HG02759 (cell line): Measurements from ENCODE around the gene CDK2.
A peak's percentile ranks its signal among the peaks of the same experiment; 100 is the strongest.

Experiments
- ATAC-seq: cut with Tn5 transposase; IDR thresholded peaks from one replicate; pipeline ENCODE4 v1.9.1; 2021; ENCODE audit warnings: mild to moderate bottlenecking, moderate library complexity; ENCODE audit not compliant: unreplicated experiment

CDK2 gene

GRCh38 chr12:56007564-56008559 is 41.2 kb downstream of the CDK2 start:
- ATAC-seq = peak; percentile 41

GRCh38 chr12:56010111-56010570 is 43.5 kb downstream of the CDK2 start:
- no peak for ATAC-seq

DNA sequence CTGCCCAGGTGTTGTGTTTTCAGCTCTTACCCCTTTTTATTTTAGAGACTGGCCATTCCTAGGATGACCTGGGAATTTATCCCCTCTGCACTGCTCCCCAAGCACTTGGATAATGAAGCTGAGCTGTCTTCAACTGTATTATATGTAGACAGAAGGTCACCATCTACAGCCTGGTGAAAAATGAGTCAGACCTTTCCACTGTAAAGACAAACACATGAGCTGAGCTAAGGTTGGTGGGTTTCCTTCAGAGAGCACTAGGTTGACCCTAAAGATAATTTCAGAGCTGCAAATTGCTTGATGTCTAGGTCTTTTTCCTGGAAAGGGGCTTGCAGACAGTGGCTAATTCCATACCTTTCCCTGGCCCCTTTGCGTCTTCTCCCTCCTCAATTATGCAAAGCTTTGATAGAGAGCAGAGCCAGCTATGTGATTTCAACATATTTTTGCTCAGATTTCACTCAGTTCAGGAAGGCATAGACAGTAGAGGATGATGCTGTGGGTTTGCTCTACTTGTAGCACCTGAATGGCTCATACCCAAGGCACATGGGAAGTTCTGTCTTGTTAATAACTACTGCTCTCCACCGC is 45.0 kb downstream of the CDK2 start:
- no peak for ATAC-seq

DNA sequence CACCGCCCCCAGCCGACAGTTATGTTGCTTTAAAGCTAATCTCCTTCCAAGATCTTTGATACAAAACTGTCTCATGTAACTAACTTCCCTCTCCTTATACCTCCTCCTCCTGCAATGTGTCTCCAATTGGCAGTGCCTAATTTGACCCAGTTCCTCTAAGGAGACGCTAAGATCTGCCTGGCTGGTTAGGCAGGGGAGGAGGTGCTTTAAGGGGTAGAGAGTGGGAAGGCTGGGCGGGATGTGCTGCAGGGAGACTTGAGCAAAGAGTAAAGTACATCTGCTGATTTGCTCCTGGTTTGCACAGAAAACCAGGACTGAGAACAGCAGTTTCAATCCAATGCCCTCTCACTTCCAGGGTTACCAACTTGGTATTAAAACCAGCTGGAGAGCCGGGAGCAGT is 46.9 kb downstream of the CDK2 start:
- no peak for ATAC-seq

GRCh38 chr12:56014205-56014604 is 47.6 kb downstream of the CDK2 start:
- no peak for ATAC-seq

DNA sequence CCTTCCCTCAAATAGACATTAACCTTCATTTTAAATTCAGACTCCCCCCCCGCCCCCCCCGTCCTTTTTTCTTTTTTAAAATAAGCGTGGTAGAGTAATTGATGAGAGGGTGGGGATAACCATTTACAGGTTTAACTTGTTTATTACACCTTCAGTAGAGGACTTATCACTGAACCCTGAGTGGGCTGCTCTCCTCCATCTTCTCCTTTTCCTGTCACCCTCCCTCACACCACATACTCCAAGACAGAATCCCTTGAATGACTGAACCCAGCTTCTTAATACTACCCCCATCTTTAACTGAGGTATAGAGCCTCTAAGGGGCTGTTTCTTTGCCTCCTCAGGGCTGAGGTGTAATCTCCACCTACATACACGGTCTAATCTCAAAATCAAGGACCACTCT is 50.6 kb downstream of the CDK2 start:
- no peak for ATAC-seq

DNA sequence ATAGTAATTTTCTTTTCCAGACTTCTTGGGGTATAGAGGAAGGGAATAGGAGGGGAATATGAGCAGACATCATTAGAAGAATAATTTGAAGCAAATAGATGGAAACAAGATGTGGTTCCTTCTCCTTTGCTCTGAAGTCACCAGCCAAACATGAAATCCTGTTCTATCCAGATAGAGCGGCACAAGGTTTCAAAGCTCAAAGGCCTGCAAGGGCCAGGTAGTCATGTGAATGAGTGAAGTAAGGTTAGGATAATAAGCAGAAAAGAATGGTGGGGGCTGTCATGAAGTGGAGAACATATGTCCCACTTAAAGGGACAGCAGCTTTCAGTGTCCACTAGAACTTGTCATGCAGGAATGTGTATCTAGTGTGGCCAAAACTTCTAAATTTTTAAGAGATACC is 51.7 kb downstream of the CDK2 start:
- ATAC-seq = no peak

DNA sequence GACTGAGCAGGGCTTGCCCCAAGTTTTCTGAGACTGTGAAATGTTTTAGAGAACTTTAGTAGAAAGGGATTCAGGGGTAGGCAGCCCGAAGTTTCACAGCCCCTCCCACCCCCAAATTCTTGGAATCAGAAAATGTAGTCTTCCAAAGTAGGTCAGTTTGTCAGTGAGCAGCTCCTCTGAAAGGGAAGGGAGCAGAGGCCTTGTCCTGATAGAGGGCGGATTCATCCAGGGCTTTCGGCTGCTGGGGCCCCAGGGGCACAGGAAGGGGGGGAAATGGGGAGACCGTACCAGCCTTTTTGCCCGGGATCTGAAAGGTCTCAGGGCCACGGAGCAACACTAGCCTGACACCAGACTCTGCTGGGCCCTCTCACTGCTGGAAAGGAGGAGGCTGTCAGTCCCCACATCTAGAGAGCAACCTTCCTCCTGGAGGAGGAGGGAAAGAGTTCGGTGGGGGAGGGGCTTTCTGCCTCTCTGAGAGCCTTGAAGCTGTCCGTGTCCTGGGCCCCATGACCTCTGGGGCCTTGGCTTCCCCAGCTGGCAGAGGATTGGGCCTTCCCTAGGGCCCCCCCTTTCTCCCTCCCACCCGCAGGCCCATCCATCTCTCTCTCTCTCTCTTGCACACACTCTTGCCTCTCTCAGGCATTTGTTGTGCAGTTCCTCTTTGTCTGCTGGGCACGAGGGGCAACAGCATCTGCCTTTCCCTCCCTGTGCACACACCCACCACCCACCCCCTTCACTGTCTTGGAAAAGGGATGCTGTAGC is 54.0 kb downstream of the CDK2 start, which contains the start of gene IKZF4:
Gene IKZF4 (plus strand): TSS at position 621 of the 762 bp plus-strand sequence. CDS start 451 bp downstream, outside the sequence.
- no peak for ATAC-seq

- no peak for ATAC-seq
Measured at GRCh38 chr12:56021889-56022497, 55.4 kb downstream of the CDK2 start.
